A549 (cell line): ENCODE measurements around the gene SPANXC. TPM values are rescaled to one million over a fixed set of nuclear protein-coding genes. Genes with fewer than 3 reads are reported as not detected.

ENCODE experiments used
- ATAC-seq, 2 experiments: fragments of 200-7000 bp in 1 of 2; fragments of >200 bp in 1 of 2; cut with Nextera tagmentation in 1 of 2; cut with Tn5 transposase in 1 of 2; 3 replicates each; pipeline versions ENCODE4 v1.8.0 to v1.9.1; 2018 to 2020; ENCODE audit warnings: mild to moderate bottlenecking in 1 of 2, moderate library complexity in 1 of 2
- CTCF ChIA-PET: fragments of 300-600 bp; sonication (Branson Sonifier 250); formaldehyde crosslinking; extraction: SDS; loops from one replicate; lab custom pipeline; 2021; ENCODE audit warnings: antibody characterized with exemption, inconsistent platforms; lab: Yijun Ruan, JAX
- POLR2A ChIA-PET: fragments of 350-600 bp; formaldehyde crosslinking; extraction: SDS; loops from one replicate; lab custom pipeline; 2021; ENCODE audit warnings: antibody characterized with exemption, inconsistent platforms; lab: Yijun Ruan, JAX
- DNase-seq, 2 experiments: peaks; one replicate each; pipeline versions ENCODE4 v3.0.0 to v3.0.0-alpha.2; 2011 to 2016; ENCODE audit warnings: low read depth in 1 of 2, low spot score in 1 of 2
- FAIRE-seq: peaks from 2 replicates; lab custom pipeline; 2011; peaks lifted over from hg19 to GRCh38; lab: Jason Lieb, UNC
- H3K27ac ChIP-seq, 2 experiments: fragments of >200 bp; sonication (Bioruptor Twin); formaldehyde crosslinking; 3 replicates each; pipeline ENCODE4 v1.5.1; 2016 to 2017
- H3K4me1 ChIP-seq: fragments of >200 bp; sonication (Bioruptor Twin); formaldehyde crosslinking; 3 replicates; pipeline ENCODE4 v1.6.1; 2016
- H3K4me2 ChIP-seq: fragments of >200 bp; sonication (Bioruptor Twin); formaldehyde crosslinking; 3 replicates; pipeline ENCODE4 v1.6.1; 2016
- H3K4me3 ChIP-seq: fragments of >200 bp; sonication (Bioruptor Twin); formaldehyde crosslinking; 3 replicates; pipeline ENCODE4 v1.5.1; 2016
- H3K9me3 ChIP-seq: fragments of >200 bp; sonication (Bioruptor Twin); formaldehyde crosslinking; 3 replicates; pipeline ENCODE4 v1.6.1; 2016
- CTCF ChIP-seq: fragments of >200 bp; sonication (Bioruptor Twin); formaldehyde crosslinking; IDR thresholded peaks from 3 replicates; pipeline ENCODE4 v1.5.1; 2016
- E2F6 ChIP-seq: IDR thresholded peaks from 2 replicates; pipeline ENCODE4 v1.6.1; 2012; ENCODE audit warnings: low read depth, borderline replicate concordance
- EHF ChIP-seq: fragments of 250-450 bp; sonication (Bioruptor Pico); IDR thresholded peaks from 2 replicates; pipeline ENCODE4 v1.5.0; 2020; ENCODE audit warnings: mild to moderate bottlenecking
- EP300 ChIP-seq, 2 experiments: fragments of >200 bp; sonication (Bioruptor Twin); formaldehyde crosslinking; IDR thresholded peaks; 2 replicates in 1 of 2; 3 replicates in 1 of 2; pipeline ENCODE4 v1.6.1; 2016 to 2017
- FOSB ChIP-seq: fragments of 250-450 bp; sonication (Bioruptor Pico); IDR thresholded peaks from 2 replicates; pipeline ENCODE4 v1.5.0; 2020; ENCODE audit warnings: mild to moderate bottlenecking, moderate library complexity
- HEYL ChIP-seq: fragments of 250-450 bp; sonication (Bioruptor Pico); IDR thresholded peaks from 2 replicates; pipeline ENCODE4 v1.8.0; 2021; ENCODE audit warnings: mild to moderate bottlenecking, moderate library complexity
- HOXB13 ChIP-seq: fragments of 250-450 bp; sonication (Bioruptor Pico); IDR thresholded peaks from 2 replicates; pipeline ENCODE4 v1.5.0; 2020; ENCODE audit warnings: low read depth, mild to moderate bottlenecking, moderate library complexity
- HOXB5 ChIP-seq: fragments of 250-450 bp; sonication (Bioruptor Pico); IDR thresholded peaks from 2 replicates; pipeline ENCODE4 v1.5.0; 2020; ENCODE audit warnings: mild to moderate bottlenecking, moderate library complexity
- KDM1A ChIP-seq: fragments of 200-600 bp; sonication (generic); IDR thresholded peaks from 2 replicates; pipeline ENCODE4 v1.6.1; 2016; ENCODE audit warnings: low read depth, mild to moderate bottlenecking
- KDM5A ChIP-seq: fragments of 200-600 bp; sonication (generic); IDR thresholded peaks from 2 replicates; pipeline ENCODE4 v1.6.1; 2016; ENCODE audit warnings: antibody characterized with exemption, mild to moderate bottlenecking
- NFE2L2 ChIP-seq: fragments of 150-350 bp; conservative IDR thresholded peaks from 2 replicates; pipeline ENCODE4 v1.6.1; 2014; ENCODE audit warnings: low read length
- RCOR1 ChIP-seq: fragments of 150-350 bp; IDR thresholded peaks from 2 replicates; pipeline ENCODE4 v1.6.1; 2014; ENCODE audit warnings: antibody characterized with exemption, low read length, low read depth
- TP53 ChIP-seq: fragments of 250-450 bp; sonication (Bioruptor Pico); IDR thresholded peaks from 2 replicates; pipeline ENCODE4 v1.5.0; 2021; ENCODE audit warnings: mild to moderate bottlenecking, moderate library complexity
- ZC3H11A ChIP-seq: fragments of 450-650 bp; IDR thresholded peaks from 2 replicates; pipeline ENCODE4 v1.6.1; 2014; ENCODE audit warnings: antibody characterized with exemption, mild to moderate bottlenecking
- ZNF302 ChIP-seq: fragments of 250-450 bp; sonication (Bioruptor Pico); IDR thresholded peaks from 2 replicates; pipeline ENCODE4 v1.9.0; 2021; ENCODE audit warnings: inconsistent platforms, mild to moderate bottlenecking, moderate library complexity
- WGBS: methylation state at CpG from one replicate; pipeline ENCODE4 v1.1.6; 2017; ENCODE audit errors: missing lambda C conversion rate; 5-methylcytosine and 5-hydroxymethylcytosine counted together
- polyA plus RNA-seq, 4 experiments: library from polyadenylated mRNA; depleted of rRNA in 3 of 4; stranded (reverse); fragments of >200 nt; fragmentation: RNase III in 1 of 4; extraction: RNeasy Plus Mini Kit Qiagen cat#74134 plus additional on column Dnase treatment in 1 of 4; gene quantifications; 2 replicates in 3 of 4; 3 replicates in 1 of 4; pipeline ENCODE4 v1.2.3, GENCODE V29; 2011 to 2017

Gene SPANXC
- polyA plus RNA-seq, 2 of the 4 experiments (the other 2 are of a cell fraction), result 0.39 TPM; not detected in 1

GRCh38 chrX:141214196-141214595, 28.1 kb downstream of the SPANXC start:
- WGBS, result 81% methylated on average over 1 of the region's 1 CpG
- no peak overlapping the region for H3K4me2 ChIP-seq

GRCh38 chrX:141201962-141202361, 40.4 kb downstream of the SPANXC start:
- no peak overlapping the region for H3K4me2 ChIP-seq
- H3K9me3 ChIP-seq, result no peaks in the 10 kb centered on the region
- TF ChIP-seq HOXB5, result no peak
- TF ChIP-seq HOXB13, result no peak
- H3K4me1 ChIP-seq, result no peaks in the 10 kb centered on the region
- WGBS, result 93% methylated on average over 2 of the region's 3 CpGs
- no peak overlapping the region for H3K4me3 ChIP-seq
- H3K27ac ChIP-seq, result no peak overlapping the region
- no peak for ATAC-seq
- ChIA-PET CTCF (interaction anchor here (1.0 kb wide), 1 partner anchor 16 kb away, joined by 3 read pairs; no protein-coding TSS in a partner anchor), POLR2A (no interaction called here)
- no peak for FAIRE-seq
- DNase-seq, result no peak

More at GRCh38 chrX:141214196-141214595, 28.1 kb downstream of the SPANXC start:
- H3K4me3 ChIP-seq, result no peak overlapping the region
- no peak for FAIRE-seq
- TF ChIP-seq ZC3H11A (no peak), KDM5A (no peak), NFE2L2 (no peak), EHF (CRISPR knock-in tag) (no peak), KDM1A (no peak), EP300 (IDR thresholded peaks at IDR 0.05) (no peak), TP53 (CRISPR knock-in tag) (no peak), HEYL (CRISPR knock-in tag) (no peak), ZNF302 (CRISPR knock-in tag) (no peak), E2F6 (no peak), CTCF (no peak), RCOR1 (no peak), FOSB (CRISPR knock-in tag) (no peak)
- TF ChIP-seq, all 56 proteins: peak for 0
- ChIA-PET CTCF (no interaction called here), POLR2A (no interaction called here)
- Histone ChIP-seq H3K9me3 (no peaks in the 10 kb centered on the region), H3K4me1 (no peaks in the 10 kb centered on the region), H3K27ac (no peak overlapping the region)
- no peak for DNase-seq
- ATAC-seq, result no peak

Other genes starting within 250 kb of the SPANXC start
- gene SPANXB1, start 239.9 kb downstream of the SPANXC start, polyA plus RNA-seq (2011; rRNA removed), result 1.8 and 2.0 TPM in 2 replicates
- gene SPANXB1, start 239.9 kb downstream of the SPANXC start, polyA plus RNA-seq (2017; fragmentation: RNase III; extraction: RNeasy Plus Mini Kit Qiagen cat#74134 plus additional on column Dnase treatment), result 2.8 to 5.5 TPM (median 3.6 TPM) in 3 replicates
- gene LDOC1, start 65.4 kb downstream of the SPANXC start, polyA plus RNA-seq (2011; rRNA removed), result 13.9 and 20.7 TPM in 2 replicates
- 59.9 to 76.3 TPM (median 65.0 TPM) in 3 replicates for gene LDOC1, start 65.4 kb downstream of the SPANXC start, polyA plus RNA-seq (2017; fragmentation: RNase III; extraction: RNeasy Plus Mini Kit Qiagen cat#74134 plus additional on column Dnase treatment)